ENCODE measurements around the gene WHAMM. TPM values are rescaled to one million over a fixed set of nuclear protein-coding genes. Genes with fewer than 3 reads are reported as not detected.
"Not testable (repeated sequence)": the region's sequence is repeated elsewhere in the genome, so short reads cannot be mapped to it uniquely, and the experiment has no call there.

Gene WHAMM
- total and polyA plus RNA-seq, 2 of the 4 experiments (the other 2 are of a cell fraction) = 1.4 to 4.1 TPM

DNA sequence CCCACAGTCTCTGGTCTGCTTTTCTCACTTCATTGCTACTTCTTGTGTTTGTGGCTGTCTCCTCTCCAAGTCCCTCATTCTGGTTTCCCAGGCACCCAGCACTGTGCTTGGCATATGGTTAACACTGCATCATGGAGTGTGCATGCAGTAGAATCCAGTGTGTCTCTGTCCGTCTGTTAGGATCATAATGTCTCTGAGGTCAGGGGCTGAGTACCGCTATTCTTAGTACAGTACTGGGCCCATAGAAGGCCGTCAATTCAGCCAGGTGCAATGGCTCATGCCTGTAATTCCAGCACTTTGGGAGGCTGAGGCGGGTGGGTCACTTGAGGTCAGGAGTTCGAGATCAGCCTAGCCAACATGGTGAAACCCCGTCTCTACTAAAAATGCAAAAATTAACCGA, 43.2 kb upstream of the WHAMM start:
- H3K56ac ChIP-seq (ENCODE audit: extremely low read depth, insufficient read depth, low read length); POLR2A ChIA-PET (ENCODE audit: unreplicated experiment); H2AK5ac ChIP-seq (ENCODE audit: low read depth, low read length); H4K20me1 ChIP-seq (ENCODE audit: insufficient read depth, low read length); H3K4me2 ChIP-seq (ENCODE audit: low read depth, low read length); H2BK20ac ChIP-seq (ENCODE audit: low read depth, low read length); H2BK15ac ChIP-seq (ENCODE audit: low read depth, low read length); dilution Hi-C loops (cut with HindIII; ENCODE audit: low sequenced_read_pairs, unreplicated experiment); BruUV-seq (replicated peaks); H2AFZ ChIP-seq (replicated peaks; ENCODE audit: low read length, poor library complexity); in situ Hi-C loops (cut with MboI; ENCODE audit: low sequenced_read_pairs); H4K91ac ChIP-seq (ENCODE audit: insufficient read depth, low read depth, low read length); H3K27ac ChIP-seq (ENCODE audit: insufficient read depth, low read length); H3K9ac ChIP-seq (ENCODE audit: low read depth, low read length); H2BK5ac ChIP-seq (ENCODE audit: low read depth, low read length, poor library complexity, severe bottlenecking); H3K4me3 ChIP-seq (ENCODE audit: insufficient read depth, low read depth, low read length); H3K27me3 ChIP-seq (ENCODE audit: control insufficient read depth, insufficient read depth, low read length); ATAC-seq (ENCODE audit: low read depth); H3K79me1 ChIP-seq (ENCODE audit: low read depth in 1 of 2, low read length in 2 of 2); H2BK120ac ChIP-seq (ENCODE audit: low read depth, low read length); H3K23ac ChIP-seq (ENCODE audit: low read depth, low read length); H4K5ac ChIP-seq (ENCODE audit: low read depth, low read length); H3K9me3 ChIP-seq (ENCODE audit: control insufficient read depth, insufficient read depth, low read length); H3K4me1 ChIP-seq (ENCODE audit: control insufficient read depth, insufficient read depth, low read length); H3K9me1 ChIP-seq (ENCODE audit: insufficient read depth, low read length); H4K8ac ChIP-seq (ENCODE audit: low read depth in 2 of 2, low read length in 2 of 2); H2AK9ac ChIP-seq (replicated peaks; ENCODE audit: low read depth, low read length, poor library complexity); H3K4ac ChIP-seq (ENCODE audit: low read depth, low read length); H3K14ac ChIP-seq (replicated peaks; ENCODE audit: low read depth, low read length); H3K18ac ChIP-seq (ENCODE audit: low read depth, low read length); CTCF ChIA-PET; DNase-seq: not testable (repeated sequence)
- intact Hi-C loops (cut with micrococcal nuclease) = loop anchor here (5.0 kb wide), 1 partner anchor 41 kb away; the partner anchor contains the start of genes FSD2 and WHAMM
- WGBS, 2 experiments (ENCODE audit: extremely low coverage in 2 of 2, insufficient read length in 1 of 2) = 92% methylated on average over 6 of the region's 7 CpGs; no CpG with 5 or more reads in 1 of the 2 experiments
- H3K36me3 ChIP-seq (ENCODE audit: control insufficient read depth, insufficient read depth, low read length) = peaks cover 12% of the 10 kb centered on the region
